H7 (cell line): Measurements from ENCODE around the gene MOCS1. TPM values are rescaled to one million over a fixed set of nuclear protein-coding genes. Genes with fewer than 3 reads are reported as not detected.

Experiments
- DNase-seq: peaks from one replicate; pipeline ENCODE4 v3.0.0; 2012
- H3K27me3 ChIP-seq: 2 replicates; pipeline ENCODE4 v1.6.0; 2011; ENCODE audit warnings: mild to moderate bottlenecking, low read length; ENCODE audit not compliant: control insufficient read depth, insufficient read depth
- H3K36me3 ChIP-seq: replicated peaks from 2 replicates; pipeline ENCODE4 v1.5.1; 2011; ENCODE audit warnings: low read length; ENCODE audit not compliant: control insufficient read depth, insufficient read depth
- H3K4me3 ChIP-seq: 2 replicates; pipeline ENCODE4 v1.5.1; 2011; ENCODE audit warnings: low read depth, mild to moderate bottlenecking, control low read depth, low read length, moderate library complexity; ENCODE audit not compliant: insufficient read depth
- total RNA-seq: library from RNA; depleted of rRNA; stranded (reverse); fragments of >200 nt; shearing (Covaris generic); gene quantifications from 2 replicates; pipeline ENCODE4 v1.2.3, GENCODE V29; 2014

Gene MOCS1
- total RNA-seq, 1 experiment from 2014 or later, result 19.7 TPM

GRCh38 chr6:39938773-39939654 lies 4.8 kb upstream of the MOCS1 start:
- Histone ChIP-seq H3K4me3 (no peak overlapping the region), H3K36me3 (no peaks in the 10 kb centered on the region), H3K27me3 (no peaks in the 10 kb centered on the region)
- no peak for DNase-seq

GRCh38 chr6:39937686-39938333 lies 3.5 kb upstream of the MOCS1 start:
- Histone ChIP-seq H3K27me3 (no peaks in the 10 kb centered on the region), H3K4me3 (no peak overlapping the region), H3K36me3 (no peaks in the 10 kb centered on the region)
- DNase-seq, result no peak

- DNase-seq, result no peak
- Histone ChIP-seq H3K36me3 (no peaks in the 10 kb centered on the region), H3K4me3 (no peak overlapping the region), H3K27me3 (no peaks in the 10 kb centered on the region)
Measured at GRCh38 chr6:39936857-39937256, 2.6 kb upstream of the MOCS1 start.

DNA sequence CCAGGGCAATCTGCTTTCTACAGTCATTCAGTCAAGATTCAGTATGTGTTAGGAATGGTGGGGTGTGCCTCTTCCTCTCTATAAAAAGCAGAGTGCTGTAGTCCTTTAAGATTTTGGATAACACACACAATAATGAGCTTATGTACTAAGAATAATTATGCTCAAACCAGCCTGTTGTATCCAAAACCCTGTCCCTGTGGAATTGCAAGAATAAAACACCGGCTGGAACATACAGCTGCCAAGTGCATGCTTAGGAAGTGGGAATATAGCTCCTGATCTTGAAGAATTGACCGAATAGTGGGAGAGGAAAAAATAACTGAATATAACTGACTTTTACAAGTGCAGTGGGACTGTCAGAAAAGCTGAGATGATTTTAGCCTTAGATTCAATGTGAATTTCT lies 979 bp upstream of the MOCS1 start:
- Histone ChIP-seq H3K27me3 (no peaks in the 10 kb centered on the region), H3K36me3 (no peaks in the 10 kb centered on the region), H3K4me3 (no peak overlapping the region)
- DNase-seq, result no peak

GRCh38 chr6:39933669-39934130 lies 562 bp downstream of the MOCS1 start:
- no peak for DNase-seq
- no peaks in the 10 kb centered on the region for H3K36me3 ChIP-seq
- peak overlapping the region; percentile 83 for H3K4me3 ChIP-seq
- H3K27me3 ChIP-seq, result no peaks in the 10 kb centered on the region

GRCh38 chr6:39932386-39932910 lies 1.8 kb downstream of the MOCS1 start:
- no peak overlapping the region for H3K4me3 ChIP-seq
- no peaks in the 10 kb centered on the region for H3K36me3 ChIP-seq
- DNase-seq, result no peak
- no peaks in the 10 kb centered on the region for H3K27me3 ChIP-seq

DNA sequence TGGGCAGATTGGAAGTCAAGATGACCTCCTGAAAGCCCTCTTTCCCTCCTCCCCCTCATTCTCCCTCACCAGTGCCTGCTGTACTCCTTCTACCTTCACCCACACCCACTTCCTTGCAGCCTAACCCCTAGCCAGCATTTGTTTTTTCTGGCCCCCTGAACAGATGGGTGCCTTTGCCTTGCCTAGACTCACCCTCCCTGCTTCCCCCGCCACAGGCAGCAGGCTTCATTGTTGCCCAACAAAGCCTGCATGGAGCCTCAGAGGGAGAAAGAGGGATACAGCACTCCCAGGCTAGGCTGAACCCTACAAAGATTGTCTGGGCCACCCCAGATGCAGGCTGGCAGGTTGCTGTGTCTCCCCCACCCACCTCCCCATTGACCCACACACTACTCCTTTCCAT lies 2.7 kb downstream of the MOCS1 start:
- Histone ChIP-seq H3K27me3 (no peaks in the 10 kb centered on the region), H3K4me3 (no peak overlapping the region), H3K36me3 (no peaks in the 10 kb centered on the region)
- DNase-seq, result no peak

DNA sequence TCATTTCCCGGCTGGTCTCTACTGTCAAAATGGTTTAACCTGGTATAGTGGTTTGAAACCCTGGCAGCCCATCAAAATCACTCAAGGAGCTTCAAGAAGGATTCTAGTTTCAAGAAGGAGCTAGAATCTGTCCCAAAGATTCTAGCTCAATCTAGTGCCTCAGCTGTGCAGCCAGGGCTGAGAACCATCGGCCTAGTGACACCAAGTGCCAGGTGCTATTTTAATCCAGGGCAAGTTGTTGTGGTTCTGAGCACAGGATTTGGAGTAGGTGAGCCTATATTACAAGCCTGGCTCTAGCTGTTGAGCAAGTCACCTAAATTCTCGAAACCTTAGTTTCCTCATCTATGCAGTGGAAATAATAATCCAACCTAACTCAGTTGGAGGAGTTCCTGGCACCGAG lies 3.7 kb downstream of the MOCS1 start:
- H3K4me3 ChIP-seq, result no peak overlapping the region
- no peak for DNase-seq
- H3K36me3 ChIP-seq, result peaks cover under 1% of the 10 kb centered on the region; the same call in 1 of the 2 replicates
- no peaks in the 10 kb centered on the region for H3K27me3 ChIP-seq

DNA sequence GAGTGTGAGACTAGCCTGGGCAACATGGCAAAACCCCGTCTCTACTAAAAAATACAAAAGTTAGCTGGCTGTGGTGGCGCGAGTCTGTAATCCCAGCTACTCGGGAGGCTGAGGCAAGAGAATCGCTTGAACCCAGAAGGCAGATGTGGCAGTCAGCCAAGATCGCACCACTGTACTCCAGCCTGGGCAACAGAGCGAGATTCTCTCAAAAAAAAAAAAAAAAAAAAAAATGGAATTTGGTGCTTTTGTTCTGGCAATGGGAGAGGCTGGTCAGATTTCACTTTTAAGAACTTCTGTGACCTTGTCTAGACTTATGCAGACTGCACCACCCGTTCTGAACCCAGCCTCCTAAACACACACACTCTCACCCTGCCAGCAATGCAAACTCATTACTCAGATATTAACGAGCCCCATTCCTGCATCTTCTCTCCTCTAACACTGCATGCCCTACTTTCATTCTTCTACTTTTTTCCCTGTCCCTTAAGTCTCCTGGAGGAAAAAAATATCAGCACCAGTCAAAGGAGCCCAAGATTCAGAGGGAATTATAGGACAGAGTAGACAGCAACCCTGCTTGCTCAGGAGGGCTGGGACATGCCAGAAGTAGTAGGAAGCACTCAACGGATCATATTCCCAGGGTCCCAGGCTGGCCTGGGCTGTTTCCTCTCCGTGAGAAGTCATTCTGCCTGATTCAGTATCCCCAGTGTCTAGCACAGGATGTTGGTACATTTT lies 4.4 kb downstream of the MOCS1 start:
- DNase-seq, result no peak
- H3K27me3 ChIP-seq, result no peaks in the 10 kb centered on the region

GRCh38 chr6:39929039-39929732 lies 5.1 kb downstream of the MOCS1 start:
- no peaks in the 10 kb centered on the region for H3K27me3 ChIP-seq
- DNase-seq, result no peak
- no peak overlapping the region for H3K4me3 ChIP-seq
- H3K36me3 ChIP-seq, result peaks cover 6% of the 10 kb centered on the region

More for the DNA sequence above, 4.4 kb downstream of the MOCS1 start:
- no peak overlapping the region for H3K4me3 ChIP-seq
- H3K36me3 ChIP-seq, result peaks cover 5% of the 10 kb centered on the region

DNA sequence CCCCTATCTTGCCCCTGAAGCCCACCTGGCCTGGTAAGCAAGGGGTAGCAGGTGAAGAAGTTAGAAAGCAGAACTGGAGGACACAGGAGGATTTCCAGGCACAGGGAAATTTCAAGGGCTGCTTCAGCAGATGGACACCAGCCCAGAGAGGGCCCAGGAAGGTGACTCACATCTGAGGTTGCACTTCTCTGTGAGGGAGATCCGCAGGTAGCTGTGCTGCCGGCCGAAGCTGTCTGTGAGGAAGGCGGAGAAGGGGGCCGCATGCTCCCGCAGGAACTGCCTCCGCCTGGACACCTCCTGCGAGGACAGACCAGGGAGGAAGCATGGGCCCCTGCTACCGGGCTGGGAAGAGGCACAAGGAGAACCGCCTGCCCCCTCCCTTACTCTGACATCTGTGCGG lies 7.1 kb downstream of the MOCS1 start:
- Histone ChIP-seq H3K4me3 (no peak overlapping the region), H3K27me3 (no peaks in the 10 kb centered on the region), H3K36me3 (peaks cover 6% of the 10 kb centered on the region)
- DNase-seq, result no peak

DNA sequence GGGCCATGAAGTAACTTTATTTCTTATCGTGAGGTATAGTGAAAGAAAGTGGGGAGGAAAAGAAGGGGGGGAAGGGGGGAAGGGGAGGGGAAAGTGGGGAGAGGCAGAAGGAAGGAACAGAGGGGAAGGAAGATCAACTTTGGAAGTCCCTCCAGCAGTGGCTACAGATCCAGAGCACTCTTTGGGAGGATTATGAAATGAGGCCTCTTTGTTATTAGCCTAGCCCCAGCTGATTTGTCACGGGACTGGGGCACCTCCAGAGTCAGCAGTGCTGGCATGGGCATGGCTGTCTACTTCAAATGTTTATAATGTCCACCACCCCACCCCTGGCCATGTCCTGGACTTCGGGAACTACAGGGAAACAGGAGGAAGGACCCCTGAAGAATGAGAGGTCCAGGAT lies 7.6 kb downstream of the MOCS1 start:
- no peak for DNase-seq
- H3K4me3 ChIP-seq, result no peak overlapping the region
- no peaks in the 10 kb centered on the region for H3K27me3 ChIP-seq
- peaks cover 6% of the 10 kb centered on the region for H3K36me3 ChIP-seq

DNA sequence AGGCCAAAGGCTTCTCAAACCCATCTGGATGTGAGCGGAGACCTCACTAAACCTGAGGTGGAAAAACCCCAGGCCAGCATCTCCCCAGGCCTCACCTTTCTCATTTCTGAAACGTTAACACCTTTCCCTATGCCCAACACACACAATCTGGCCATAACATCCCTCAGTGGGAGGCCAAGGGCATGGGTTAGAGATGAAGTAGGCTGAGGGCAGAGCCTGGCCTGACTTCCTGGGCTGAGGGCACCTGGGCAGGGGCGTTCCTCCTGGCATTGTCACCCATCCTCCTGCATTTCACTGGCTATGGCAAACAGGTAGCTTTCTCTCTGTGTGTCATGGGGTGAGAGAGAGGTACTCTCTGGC lies 8.4 kb downstream of the MOCS1 start:
- Histone ChIP-seq H3K4me3 (no peak overlapping the region), H3K27me3 (no peaks in the 10 kb centered on the region), H3K36me3 (peaks cover 6% of the 10 kb centered on the region)
- no peak for DNase-seq
